ENCODE measurements around the gene ZMYND8. TPM values are rescaled to one million over a fixed set of nuclear protein-coding genes. Genes with fewer than 3 reads are reported as not detected.
"Not testable (repeated sequence)": the region's sequence is repeated elsewhere in the genome, so short reads cannot be mapped to it uniquely, and the experiment has no call there.

Gene ZMYND8
- total RNA-seq, 2 donors from 2014 or later: 22.0 to 35.3 TPM

DNA sequence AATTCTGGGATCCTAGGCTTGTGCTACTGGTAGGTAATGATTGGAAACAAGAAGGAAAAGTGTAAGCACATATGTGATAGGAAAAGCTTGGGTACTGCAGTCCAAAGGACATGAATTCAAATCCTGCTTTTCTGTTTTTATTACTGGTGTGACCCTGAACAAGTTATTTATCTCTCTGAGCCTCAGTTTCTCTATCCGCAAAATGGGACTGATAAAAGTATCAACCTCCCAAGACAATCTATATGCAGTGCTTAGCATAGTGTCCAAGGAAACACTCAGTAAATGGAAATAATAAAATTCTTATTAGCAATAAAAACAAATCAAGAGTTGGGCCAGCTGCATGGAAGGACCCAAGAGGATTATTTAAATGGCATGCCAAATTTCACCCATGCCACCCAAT, 108.5 kb downstream of the ZMYND8 start:
- peaks cover 0 to 8% of the 10 kb centered on the region in 2 donors for H3K4me1 ChIP-seq

DNA sequence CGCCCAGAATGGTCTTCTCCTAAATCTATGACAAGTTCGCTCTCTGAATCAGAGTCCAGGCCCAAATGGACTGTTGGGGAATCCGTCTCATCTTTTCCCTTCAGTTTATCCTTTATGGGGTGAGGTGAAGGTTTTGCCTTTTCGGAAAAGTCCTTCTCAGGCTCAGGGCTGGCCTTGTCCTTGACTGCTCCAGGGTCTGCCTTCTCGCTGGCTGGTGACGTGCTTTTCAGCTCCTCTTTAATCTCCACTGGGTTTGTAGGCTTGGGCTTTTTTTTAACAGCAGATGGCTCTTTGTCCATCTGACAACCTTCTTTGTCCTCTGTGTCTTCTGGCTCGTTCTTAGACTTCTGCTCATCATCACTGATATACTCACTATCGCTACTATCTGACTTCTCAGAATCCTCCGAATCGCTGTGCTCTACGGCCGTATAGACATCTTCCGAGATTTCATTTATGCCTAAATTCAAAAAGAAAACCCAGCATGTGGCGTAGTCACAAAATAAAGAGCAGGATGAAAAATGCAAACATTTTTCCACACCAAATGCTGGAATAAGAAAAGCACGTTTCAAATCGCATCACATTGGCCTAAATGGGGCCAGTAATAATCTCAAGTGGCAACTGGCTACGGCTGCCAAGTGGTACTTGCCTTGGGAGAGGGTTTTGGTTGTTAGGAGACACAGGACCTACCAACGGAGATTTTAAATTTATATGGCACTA, 110.3 kb downstream of the ZMYND8 start:
- Histone ChIP-seq H3K27me3 (no peaks in the 10 kb centered on the region), H3K4me3 (no peak overlapping the region), H3K27ac (no peak overlapping the region), H3K9me3 (no peaks in the 10 kb centered on the region), H3K4me1 (no peaks in the 10 kb centered on the region), H3K36me3 (peaks cover 47% of the 10 kb centered on the region)
- TF ChIP-seq, protein P1, sequence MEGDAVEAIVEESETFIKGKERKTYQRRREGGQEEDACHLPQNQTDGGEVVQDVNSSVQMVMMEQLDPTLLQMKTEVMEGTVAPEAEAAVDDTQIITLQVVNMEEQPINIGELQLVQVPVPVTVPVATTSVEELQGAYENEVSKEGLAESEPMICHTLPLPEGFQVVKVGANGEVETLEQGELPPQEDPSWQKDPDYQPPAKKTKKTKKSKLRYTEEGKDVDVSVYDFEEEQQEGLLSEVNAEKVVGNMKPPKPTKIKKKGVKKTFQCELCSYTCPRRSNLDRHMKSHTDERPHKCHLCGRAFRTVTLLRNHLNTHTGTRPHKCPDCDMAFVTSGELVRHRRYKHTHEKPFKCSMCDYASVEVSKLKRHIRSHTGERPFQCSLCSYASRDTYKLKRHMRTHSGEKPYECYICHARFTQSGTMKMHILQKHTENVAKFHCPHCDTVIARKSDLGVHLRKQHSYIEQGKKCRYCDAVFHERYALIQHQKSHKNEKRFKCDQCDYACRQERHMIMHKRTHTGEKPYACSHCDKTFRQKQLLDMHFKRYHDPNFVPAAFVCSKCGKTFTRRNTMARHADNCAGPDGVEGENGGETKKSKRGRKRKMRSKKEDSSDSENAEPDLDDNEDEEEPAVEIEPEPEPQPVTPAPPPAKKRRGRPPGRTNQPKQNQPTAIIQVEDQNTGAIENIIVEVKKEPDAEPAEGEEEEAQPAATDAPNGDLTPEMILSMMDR (IDR thresholded peaks at IDR 0.05): no peak
- DNase-seq (ENCODE audit: low spot score): no peak

More for the DNA sequence above, 108.5 kb downstream of the ZMYND8 start:
- no peaks in the 10 kb centered on the region for H3K27me3 ChIP-seq
- H3K27ac ChIP-seq: no peak overlapping the region
- H3K4me3 ChIP-seq: no peak overlapping the region
- H3K9me3 ChIP-seq: no peaks in the 10 kb centered on the region
- H3K36me3 ChIP-seq: peaks cover 52% of the 10 kb centered on the region
- DNase-seq (ENCODE audit: low spot score): no peak
- TF ChIP-seq, protein P1 (IDR thresholded peaks at IDR 0.05): no peak

DNA sequence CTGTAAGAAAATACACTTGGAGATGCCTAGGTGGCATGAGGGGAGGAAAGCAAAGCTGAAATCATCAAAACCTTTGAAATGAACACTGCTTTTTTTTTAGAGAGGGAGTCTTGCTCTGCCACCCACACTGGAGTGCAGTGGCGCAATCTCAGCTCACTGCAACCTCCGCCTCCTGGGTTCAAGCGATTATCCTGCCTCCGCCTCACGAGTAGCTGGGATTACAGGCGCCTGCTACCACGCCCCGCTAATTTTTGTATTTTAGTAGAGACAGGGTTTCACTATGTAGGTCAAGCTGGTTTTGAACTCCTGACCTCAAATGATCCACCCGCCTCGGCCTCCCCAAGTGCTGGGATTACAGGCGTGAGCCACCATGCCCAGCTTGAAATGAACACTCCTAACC, 111.3 kb downstream of the ZMYND8 start:
- peaks cover 44% of the 10 kb centered on the region for H3K36me3 ChIP-seq
- H3K27me3 ChIP-seq; H3K9me3 ChIP-seq; H3K4me1 ChIP-seq; H3K4me3 ChIP-seq; DNase-seq (ENCODE audit: low spot score); H3K27ac ChIP-seq: not testable (repeated sequence)

DNA sequence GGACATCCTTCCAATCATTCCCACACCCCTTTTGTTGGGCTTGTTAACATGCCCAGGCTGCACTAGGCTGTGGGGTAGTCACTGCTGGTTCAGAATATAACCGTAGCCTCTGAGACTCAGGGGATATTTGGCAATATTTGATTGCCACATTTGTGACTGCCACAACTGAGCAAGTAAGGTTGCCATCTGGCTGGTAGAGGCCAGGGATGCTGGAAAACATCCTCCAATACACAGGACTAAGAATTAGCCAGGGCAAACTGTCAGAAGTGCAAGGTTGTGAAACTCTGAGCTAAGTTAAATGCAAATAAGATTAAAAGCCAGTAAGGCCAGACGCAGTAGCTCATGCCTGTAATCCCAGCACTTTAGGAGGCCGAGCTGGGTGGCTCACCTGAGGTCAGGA, 112.0 kb downstream of the ZMYND8 start:
- Histone ChIP-seq H3K4me1 (no peaks in the 10 kb centered on the region), H3K9me3 (no peaks in the 10 kb centered on the region), H3K36me3 (peaks cover 46% of the 10 kb centered on the region), H3K27me3 (no peaks in the 10 kb centered on the region), H3K4me3 (no peak overlapping the region), H3K27ac (no peak overlapping the region)
- TF ChIP-seq, protein P1 (IDR thresholded peaks at IDR 0.05): no peak
- no peak for DNase-seq (ENCODE audit: low spot score)

DNA sequence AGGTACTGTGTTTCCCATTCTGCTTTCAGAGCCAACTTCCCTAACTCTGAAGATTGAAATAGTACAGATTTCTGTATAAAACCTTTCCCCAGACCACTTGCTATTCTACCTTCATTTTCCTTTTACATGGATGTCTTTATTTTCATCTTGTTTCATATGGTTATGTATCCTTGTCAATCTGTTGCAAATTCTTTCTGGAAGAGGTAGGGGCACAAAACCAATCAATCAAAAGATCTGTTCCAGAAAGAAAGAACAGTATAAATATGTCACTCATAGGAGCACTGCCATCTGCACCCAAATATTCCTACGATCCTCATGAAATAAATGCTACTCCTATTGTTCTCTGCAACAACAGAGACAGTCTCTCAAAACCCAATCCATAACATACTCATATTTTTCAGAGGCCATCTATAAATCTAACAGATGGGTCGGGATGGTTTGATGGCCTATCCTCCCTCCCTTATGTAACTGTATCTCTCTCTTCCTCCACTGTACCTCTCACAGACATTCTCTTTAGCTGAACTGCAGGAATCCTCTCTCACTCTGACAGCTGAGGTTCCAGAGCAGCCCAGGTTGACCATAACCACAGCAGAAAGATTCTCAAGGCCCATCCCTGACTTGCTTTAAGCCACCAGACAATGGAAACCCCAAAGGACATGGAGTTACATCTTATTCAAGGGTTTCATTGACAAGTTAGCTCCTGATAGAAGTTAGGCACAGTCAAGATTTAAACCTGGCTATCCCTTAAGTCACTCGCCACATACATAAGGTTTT, 112.8 kb downstream of the ZMYND8 start:
- Histone ChIP-seq H3K9me3 (no peaks in the 10 kb centered on the region), H3K4me1 (no peaks in the 10 kb centered on the region), H3K27me3 (no peaks in the 10 kb centered on the region), H3K4me3 (no peak overlapping the region), H3K36me3 (peaks cover 46% of the 10 kb centered on the region), H3K27ac (no peak overlapping the region)
- TF ChIP-seq, protein P1 (IDR thresholded peaks at IDR 0.05): no peak
- DNase-seq (ENCODE audit: low spot score): no peak

DNA sequence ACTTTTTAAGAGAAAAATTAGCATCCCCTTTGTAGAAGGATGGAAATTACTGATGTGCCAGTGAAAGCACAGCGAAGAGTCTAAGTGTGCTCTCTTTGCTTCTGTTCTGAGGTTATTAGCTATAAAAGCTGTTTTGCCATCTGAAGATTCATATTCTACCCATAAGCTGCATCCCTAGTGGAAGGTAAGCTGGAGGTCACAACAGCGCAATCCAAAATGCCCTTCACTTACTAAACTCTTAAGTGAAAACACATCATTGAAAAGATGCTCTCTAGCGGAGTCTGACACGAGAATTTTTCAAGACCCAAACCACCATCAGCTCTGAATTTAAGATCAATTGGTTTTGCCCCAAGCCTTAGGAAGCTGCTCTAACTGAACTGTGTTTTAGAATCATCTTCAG, 113.5 kb downstream of the ZMYND8 start:
- no peaks in the 10 kb centered on the region for H3K4me1 ChIP-seq
- H3K27ac ChIP-seq: no peak overlapping the region
- TF ChIP-seq, protein P1 (IDR thresholded peaks at IDR 0.05): no peak
- H3K4me3 ChIP-seq: no peak overlapping the region
- DNase-seq (ENCODE audit: low spot score): no peak
- H3K9me3 ChIP-seq: no peaks in the 10 kb centered on the region
- no peaks in the 10 kb centered on the region for H3K27me3 ChIP-seq
- peaks cover 46% of the 10 kb centered on the region for H3K36me3 ChIP-seq

Data from right atrium auricular region (tissue), 2 donors.